ENCODE results near the gene PRKCH.

PRKCH gene

GRCh38 chr14:61429316-61429715, 107.9 kb downstream of the PRKCH start:
- DNase-seq (ENCODE audit: low read depth): no peak

GRCh38 chr14:61430066-61430757, 108.8 kb downstream of the PRKCH start:
- no peak for DNase-seq (ENCODE audit: low read depth)

GRCh38 chr14:61433169-61433568, 111.8 kb downstream of the PRKCH start:
- no peak for DNase-seq (ENCODE audit: low read depth)

- no peak for DNase-seq (ENCODE audit: low read depth)
These were observed 112.4 kb downstream of the PRKCH start for GRCh38 chr14:61433828-61434227.

- no peak for DNase-seq (ENCODE audit: low read depth)
These were observed 112.9 kb downstream of the PRKCH start for GRCh38 chr14:61434311-61434710.

- DNase-seq (ENCODE audit: low read depth): no peak
These were observed 114.4 kb downstream of the PRKCH start for GRCh38 chr14:61435563-61436337.

GRCh38 chr14:61437381-61437780, 116.0 kb downstream of the PRKCH start:
- DNase-seq (ENCODE audit: low read depth): no peak

GRCh38 chr14:61438036-61438435, 116.7 kb downstream of the PRKCH start:
- no peak for DNase-seq (ENCODE audit: low read depth)

GRCh38 chr14:61438497-61438859, 117.1 kb downstream of the PRKCH start:
- no peak for DNase-seq (ENCODE audit: low read depth)

GRCh38 chr14:61438860-61439765, 117.7 kb downstream of the PRKCH start:
- peak; percentile 24 for DNase-seq (ENCODE audit: low read depth)

- DNase-seq (ENCODE audit: low read depth): no peak
These were observed 118.5 kb downstream of the PRKCH start for GRCh38 chr14:61439779-61440418.

- no peak for DNase-seq (ENCODE audit: low read depth)
These were observed 122.1 kb downstream of the PRKCH start for GRCh38 chr14:61443481-61443880.

- DNase-seq (ENCODE audit: low read depth): peak; percentile 46
These were observed 122.9 kb downstream of the PRKCH start for GRCh38 chr14:61444215-61444768.

GRCh38 chr14:61451491-61451890, 130.1 kb downstream of the PRKCH start:
- no peak for DNase-seq (ENCODE audit: low read depth)

- DNase-seq (ENCODE audit: low read depth): no peak
These were observed 130.6 kb downstream of the PRKCH start for GRCh38 chr14:61451891-61452400.

GRCh38 chr14:61452452-61452851, 131.1 kb downstream of the PRKCH start:
- no peak for DNase-seq (ENCODE audit: low read depth)

GRCh38 chr14:61453103-61453767, 131.9 kb downstream of the PRKCH start:
- no peak for DNase-seq (ENCODE audit: low read depth)

GRCh38 chr14:61454545-61454944, 133.2 kb downstream of the PRKCH start:
- DNase-seq (ENCODE audit: low read depth): no peak

GRCh38 chr14:61455351-61455750, 134.0 kb downstream of the PRKCH start:
- no peak for DNase-seq (ENCODE audit: low read depth)

- DNase-seq (ENCODE audit: low read depth): peak; percentile 78
These were observed 135.3 kb downstream of the PRKCH start for GRCh38 chr14:61456720-61457119.

GRCh38 chr14:61458766-61459165, 137.4 kb downstream of the PRKCH start:
- no peak for DNase-seq (ENCODE audit: low read depth)

All from activated gamma-delta T cell treated with anti-CD3 and anti-CD28 coated beads, Interleukin-2, amount 50 U/mL, for 16 hours (primary cell).